GM18861 (cell line): ENCODE results near the gene SASH3.
A peak's percentile ranks its signal among the peaks of the same experiment; 100 is the strongest.
"Not testable (repeated sequence)": the region's sequence is repeated elsewhere in the genome, so short reads cannot be mapped to it uniquely, and the experiment has no call there.

Experiments
- ATAC-seq: cut with Tn5 transposase; IDR thresholded peaks from one replicate; pipeline ENCODE4 v1.9.1; 2021; ENCODE audit not compliant: unreplicated experiment

SASH3 gene

GRCh38 chrX:129779747-129780146 is at the start of gene SASH3:
Gene SASH3 (plus strand): TSS chrX:129779949. CDS start chrX:129780098, 149 bp downstream.
- ATAC-seq = peak; percentile 24

DNA sequence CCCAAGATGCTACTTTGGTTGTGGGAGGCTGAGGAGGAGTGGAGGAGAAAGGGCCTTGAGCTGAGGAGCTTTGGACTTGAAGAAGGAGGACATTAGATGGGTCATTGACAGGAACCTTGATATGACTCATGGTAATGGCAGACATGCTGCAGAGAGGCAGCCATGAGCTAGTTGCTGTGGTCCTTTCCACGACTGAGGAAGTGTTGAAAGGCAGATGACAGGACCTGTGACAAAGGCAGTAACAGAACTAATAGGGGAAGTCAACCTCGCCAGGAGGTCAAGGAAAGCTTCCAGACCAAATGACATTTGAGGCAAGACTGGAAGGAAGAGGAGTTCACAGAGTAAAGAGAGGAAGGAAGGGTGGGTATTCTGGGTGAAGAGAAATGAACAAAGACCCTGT is 48.5 kb upstream of the SASH3 start:
- no peak for ATAC-seq

DNA sequence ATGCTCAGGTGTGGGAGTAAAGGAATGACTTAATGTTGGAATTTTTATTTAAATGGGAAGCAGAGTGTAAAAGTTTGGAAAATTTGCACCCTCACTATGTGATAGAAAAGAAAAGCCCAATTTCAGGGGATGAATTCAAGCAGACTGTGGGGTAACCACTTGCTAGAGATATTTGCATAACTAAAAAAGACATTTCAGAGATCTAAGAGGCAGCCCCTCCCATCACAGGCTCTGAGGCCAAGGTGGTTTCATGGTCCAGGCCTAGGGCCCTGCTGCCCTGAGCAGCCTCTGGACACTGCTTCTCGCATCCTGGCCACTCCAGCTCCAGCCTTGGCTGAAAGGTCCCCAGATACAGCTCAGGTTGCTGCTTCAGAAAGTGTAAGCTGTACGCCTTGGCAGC is 46.9 kb upstream of the SASH3 start:
- ATAC-seq = no peak

- ATAC-seq = no peak
These were observed 46.4 kb upstream of the SASH3 start for GRCh38 chrX:129733335-129733734.

GRCh38 chrX:129736491-129736890 is 43.3 kb upstream of the SASH3 start:
- ATAC-seq = no peak

GRCh38 chrX:129737916-129738315 is 41.8 kb upstream of the SASH3 start:
- no peak for ATAC-seq

DNA sequence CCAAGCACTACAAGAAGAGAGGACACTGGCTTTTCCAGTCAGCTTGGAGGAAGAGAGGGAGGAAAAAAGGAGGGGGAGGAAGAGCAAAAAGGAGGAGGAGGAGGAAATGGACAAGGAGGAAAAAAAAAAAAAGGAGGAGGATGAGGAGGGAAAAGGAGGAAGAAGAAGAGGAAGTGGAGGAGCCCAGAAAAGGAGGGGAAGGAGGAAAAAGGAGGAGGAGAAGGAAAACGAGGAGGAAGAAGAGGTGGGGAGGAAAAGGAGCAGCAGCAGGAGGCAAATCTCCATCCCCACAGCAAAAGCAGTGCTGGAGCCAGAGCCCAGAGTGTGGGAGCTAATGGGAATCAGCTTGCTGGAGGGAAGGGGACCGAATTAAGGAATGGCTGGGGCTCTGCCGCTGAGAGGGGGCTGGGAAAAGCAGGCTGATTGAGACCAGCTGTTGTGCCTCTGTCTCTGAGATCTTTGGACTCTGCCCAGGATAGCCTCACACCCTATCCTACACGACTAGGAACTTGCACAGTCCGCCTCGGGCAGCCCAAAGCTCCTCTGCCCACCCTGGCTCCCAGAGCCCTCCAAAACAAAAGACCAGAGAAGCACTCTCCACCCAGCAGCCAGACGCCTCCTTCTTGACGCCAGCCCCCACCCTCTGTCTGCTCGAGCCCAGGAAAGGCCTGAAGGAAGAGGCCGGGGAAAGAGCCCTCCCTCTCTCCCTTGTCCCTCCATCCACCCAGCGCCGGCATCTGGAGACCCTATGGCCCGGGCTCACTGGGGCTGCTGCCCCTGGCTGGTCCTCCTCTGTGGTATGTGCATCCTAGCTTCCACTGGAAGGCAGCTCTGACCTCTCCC is 41.1 kb upstream of the SASH3 start, which contains the start of gene XPNPEP2:
TSS of gene XPNPEP2 (plus strand) at position 514 of the 843 bp plus-strand sequence. CDS start at position 749, 235 bp downstream.
- ATAC-seq = no peak

- ATAC-seq = no peak
These were observed 40.2 kb upstream of the SASH3 start for GRCh38 chrX:129739578-129739977.

DNA sequence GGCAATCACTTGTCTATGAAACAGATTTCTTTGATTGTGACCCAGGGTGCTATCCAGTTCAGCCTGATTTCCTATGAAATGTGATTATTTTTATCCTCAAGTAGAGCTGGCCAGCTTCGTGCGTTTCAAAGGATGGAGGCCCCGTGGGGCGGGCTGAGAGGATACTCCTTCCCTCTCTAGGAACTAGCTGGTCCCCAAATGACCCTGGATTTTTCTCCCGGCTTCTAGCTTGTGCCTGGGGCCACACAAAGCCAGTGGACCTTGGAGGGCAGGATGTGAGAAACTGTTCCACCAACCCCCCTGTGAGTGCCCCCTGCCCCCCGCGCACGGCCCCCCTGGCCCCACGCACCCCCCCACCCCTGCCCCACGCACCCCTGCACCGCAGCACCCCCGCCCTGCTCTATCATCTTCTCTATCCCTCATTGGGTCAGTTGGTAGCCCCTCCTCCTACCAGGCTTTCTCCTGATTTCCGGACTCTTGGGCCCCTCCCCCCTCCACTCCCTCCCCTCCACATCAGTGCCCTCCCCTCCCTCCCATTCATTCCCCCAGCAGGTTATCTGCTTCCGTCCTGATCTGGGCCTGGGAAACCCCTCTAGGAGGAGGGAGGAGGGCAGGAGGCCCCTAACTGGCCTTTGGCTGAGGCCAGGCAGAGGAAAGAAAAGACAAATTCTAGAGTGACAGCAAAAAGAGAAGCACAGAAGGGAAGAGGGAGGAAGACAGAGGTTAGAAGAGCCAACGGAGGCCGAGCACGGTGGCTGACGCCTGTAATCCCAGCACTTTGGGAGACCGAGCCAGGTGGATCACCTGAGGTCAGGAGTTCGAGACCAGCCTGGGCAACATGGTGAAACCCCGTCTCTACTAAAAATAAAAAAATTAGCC is 37.6 kb upstream of the SASH3 start:
- no peak for ATAC-seq

GRCh38 chrX:129742759-129743152 is 37.0 kb upstream of the SASH3 start:
- ATAC-seq = not testable (repeated sequence)

DNA sequence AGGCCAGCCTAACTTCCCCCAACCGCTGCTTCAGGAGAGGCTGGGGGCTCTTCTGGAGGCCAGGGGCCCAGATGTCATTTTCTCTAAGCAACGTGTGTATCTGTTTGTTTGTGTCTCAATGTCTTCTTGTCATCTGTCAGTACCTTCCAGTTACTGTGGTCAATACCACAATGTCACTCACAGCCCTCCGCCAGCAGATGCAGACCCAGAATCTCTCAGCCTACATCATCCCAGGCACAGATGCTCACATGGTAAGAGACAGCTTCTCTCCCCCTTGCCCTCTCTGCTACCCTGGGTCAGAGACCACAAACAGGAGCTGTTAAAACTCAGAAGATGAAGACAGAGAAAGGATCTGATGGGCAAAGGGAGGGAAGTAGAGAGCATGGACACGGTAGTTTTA is 35.9 kb upstream of the SASH3 start:
- ATAC-seq = no peak

DNA sequence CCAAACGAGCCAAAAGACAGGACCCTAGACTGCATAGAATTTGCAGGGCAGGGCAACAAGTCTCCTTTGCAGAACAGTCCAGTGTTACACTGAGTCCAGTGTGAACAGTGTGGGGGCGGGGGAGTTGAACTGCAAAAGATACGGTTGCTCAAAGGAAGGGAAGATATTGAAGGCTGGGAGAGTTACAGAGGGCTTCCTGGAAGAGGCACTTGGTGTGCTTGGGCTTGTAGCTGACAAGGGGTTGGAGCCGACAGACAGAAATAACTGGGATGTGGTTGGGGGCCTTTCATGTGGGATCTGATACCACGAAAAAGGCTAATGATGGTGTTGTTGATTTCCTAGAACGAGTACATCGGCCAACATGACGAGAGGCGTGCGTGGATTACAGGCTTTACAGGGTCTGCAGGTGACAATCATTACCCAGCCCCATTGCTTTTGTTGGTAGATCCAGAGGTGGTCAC is 34.9 kb upstream of the SASH3 start:
- no peak for ATAC-seq

- ATAC-seq = no peak
These were observed 32.9 kb upstream of the SASH3 start for GRCh38 chrX:129746557-129747470.

DNA sequence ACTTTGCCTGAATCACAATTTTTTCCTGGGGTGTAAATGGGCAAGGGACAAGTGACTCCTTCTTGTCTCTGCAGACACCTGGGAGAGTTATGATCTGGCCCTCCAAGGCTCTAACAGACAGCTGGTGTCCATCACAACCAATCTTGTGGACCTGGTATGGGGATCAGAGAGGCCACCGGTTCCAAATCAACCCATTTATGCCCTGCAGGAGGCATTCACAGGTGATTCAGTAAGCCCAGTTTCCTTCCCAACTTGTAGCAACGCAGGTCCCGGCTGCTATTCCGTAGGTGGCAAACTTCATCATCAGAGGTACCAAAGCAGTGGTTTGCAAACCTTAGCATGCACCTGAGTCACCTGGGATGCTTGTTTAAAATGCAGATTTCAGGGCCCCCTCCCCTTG is 32.2 kb upstream of the SASH3 start:
- no peak for ATAC-seq

GRCh38 chrX:129748305-129748704 is 31.4 kb upstream of the SASH3 start:
- ATAC-seq = no peak

- ATAC-seq = no peak
These were observed 30.7 kb upstream of the SASH3 start for GRCh38 chrX:129749069-129749468.

- ATAC-seq = no peak
These were observed 28.8 kb upstream of the SASH3 start for GRCh38 chrX:129750971-129751370.

DNA sequence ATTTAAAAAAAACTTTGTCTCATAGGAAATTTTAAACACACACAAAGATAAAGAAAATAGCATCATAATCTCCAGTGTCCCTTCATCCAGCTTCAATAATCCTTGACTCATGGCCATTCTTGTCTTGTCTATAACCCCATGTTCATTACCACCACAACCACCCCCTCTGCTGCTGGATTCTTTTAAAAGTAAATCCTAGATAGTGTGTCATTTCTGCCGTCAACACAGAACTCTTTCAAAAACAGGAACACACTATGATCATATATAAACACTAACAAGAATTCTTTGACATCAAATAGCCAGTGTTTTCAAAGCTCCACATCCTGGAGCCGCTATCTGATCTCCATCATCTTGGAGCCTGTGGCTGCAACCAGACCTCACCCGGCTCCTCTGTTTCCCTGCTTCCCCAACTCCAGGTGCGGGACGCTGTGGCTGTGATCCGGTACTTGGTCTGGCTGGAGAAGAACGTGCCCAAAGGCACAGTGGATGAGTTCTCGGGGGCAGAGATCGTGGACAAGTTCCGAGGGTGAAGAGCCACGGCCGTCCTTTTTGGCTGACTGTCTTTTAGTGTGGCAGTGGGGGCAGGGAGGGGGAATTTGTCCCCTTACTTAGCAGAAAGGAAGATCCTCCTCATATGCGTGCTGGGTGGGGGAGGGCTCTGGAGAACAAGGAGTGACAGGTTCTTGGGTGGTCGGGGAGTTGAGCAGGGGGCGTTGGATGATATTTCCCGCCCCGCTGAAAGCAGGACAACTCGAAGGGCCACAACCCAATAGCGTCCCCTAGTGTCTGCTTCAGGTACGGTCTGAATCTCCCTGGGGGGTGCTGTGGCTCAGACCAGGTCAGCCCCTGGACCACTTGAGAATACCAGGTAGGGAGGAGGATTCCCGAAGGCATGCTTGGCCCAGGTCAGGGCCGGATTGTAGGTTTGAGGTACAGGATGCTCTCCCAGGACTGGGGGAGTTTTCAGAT is 25.4 kb upstream of the SASH3 start:
- ATAC-seq = no peak

DNA sequence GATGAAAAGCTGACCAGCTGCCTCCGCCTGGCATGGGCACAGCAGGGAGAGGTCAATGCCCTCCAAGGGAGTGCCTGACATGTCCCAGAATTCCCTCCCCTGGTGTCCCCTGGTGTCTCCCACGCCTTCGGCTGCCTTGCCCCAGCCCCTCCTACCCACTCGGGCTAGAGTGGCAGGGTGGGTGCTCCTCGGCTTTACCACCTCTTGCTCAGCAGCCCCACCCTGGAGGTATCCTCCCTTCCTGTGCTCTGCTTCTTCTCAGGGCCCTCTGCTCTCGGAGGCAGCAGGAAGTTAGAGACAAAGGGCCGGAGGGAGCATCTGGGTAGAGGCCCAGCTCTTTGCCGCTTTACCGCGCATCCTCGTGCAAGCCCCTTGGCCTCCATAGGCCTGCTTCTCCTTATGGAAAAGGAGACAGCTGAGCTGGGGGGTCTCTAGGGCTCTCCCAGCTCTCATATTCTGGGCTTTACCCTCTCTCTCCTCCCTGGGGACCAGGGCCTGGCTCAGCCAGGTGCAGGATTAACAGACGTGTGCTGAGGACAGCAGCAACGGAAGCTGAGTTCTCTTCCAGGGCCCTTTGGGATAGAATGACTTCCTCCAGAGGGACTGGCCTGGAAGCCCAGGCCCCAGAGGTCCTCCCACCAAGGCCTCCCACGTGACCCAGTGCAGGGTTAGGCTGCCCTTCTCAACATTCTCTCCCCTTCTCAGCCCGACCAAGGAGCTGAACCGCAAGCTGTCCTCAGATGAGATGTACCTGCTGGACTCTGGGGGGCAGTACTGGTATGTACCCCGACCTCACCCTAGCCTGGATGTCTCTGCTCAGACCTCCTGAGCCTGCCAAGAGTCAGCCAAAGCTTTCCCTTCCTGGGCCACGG is 23.7 kb upstream of the SASH3 start:
- no peak for ATAC-seq
